ENCODE data around the gene IDUA.

DNA sequence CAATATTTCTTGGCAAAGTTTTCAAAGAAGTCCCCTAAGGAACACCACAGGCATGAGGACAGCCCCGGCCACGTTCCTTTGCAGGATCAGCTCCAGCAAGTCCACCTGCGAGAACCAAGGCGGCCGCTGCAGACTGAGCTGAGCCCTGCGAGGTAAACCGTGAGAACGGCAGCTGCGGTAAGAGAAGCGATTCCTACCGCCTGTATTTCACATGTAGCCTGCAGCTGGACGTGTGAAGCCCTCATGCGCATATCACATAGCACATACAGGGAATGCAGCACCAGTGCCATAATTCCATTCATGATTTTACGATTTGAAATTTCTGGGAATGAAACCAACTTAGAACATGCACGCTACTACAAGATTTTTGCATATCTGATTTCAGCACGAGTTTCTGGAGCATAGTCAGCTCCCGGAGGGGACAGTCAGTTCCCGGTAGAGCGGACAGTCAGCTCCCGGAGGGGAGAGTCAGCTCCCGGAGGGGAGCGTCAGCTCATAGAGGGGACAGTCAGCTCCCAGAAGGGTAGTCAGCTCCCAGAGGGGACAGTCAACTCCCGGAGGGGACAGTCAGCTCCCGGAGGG, 66.3 kb downstream of the IDUA start:
- TF ChIP-seq CTCF (IDR thresholded peaks at IDR 0.05): no peak
- TF ChIP-seq EZH2 (IDR thresholded peaks at IDR 0.05; ENCODE audit: borderline replicate concordance, insufficient read depth, low read depth, low read length, poor library complexity, severe bottlenecking): no peak

Data from B cell (primary cell).